GM21447 (cell line): ENCODE data around the gene ARSB.
"Not testable (repeated sequence)": the region's sequence is repeated elsewhere in the genome, so short reads cannot be mapped to it uniquely, and the experiment has no call there.

ENCODE experiments used
- ATAC-seq: cut with Tn5 transposase; IDR thresholded peaks from one replicate; pipeline ENCODE4 v1.9.1; 2021; ENCODE audit not compliant: unreplicated experiment

Gene ARSB

DNA sequence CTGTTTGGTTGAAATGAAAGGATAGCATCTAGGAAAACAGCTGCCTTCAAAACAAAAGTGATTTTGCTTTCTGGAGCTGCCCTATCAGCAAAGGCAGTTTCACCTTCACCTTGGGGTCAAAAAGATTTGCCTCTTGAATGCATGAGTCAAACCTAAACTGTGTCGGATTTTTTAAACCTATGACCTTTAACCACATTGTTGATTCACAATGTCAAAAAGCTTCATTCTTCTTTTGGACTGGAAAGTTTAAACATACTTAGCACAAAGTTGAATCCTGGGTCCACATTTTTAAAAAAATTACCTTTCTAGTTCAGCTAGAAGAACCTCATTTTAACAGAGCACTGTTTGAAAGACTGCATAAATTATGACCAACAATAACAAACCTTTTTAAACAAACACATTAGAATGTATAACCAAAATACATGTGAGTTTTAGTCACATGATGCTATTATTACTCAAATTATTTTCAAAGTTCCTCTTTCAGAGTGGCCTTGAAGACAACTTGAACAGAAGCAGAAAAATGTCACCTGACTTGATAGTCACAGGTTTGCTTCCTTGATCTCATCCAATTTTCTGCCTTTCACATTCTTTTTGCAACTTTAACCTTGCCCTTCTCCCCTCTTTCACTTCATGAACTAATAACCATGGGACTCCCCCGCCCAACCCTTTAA, 226.8 kb downstream of the ARSB start:
- ATAC-seq: peak; percentile 65

DNA sequence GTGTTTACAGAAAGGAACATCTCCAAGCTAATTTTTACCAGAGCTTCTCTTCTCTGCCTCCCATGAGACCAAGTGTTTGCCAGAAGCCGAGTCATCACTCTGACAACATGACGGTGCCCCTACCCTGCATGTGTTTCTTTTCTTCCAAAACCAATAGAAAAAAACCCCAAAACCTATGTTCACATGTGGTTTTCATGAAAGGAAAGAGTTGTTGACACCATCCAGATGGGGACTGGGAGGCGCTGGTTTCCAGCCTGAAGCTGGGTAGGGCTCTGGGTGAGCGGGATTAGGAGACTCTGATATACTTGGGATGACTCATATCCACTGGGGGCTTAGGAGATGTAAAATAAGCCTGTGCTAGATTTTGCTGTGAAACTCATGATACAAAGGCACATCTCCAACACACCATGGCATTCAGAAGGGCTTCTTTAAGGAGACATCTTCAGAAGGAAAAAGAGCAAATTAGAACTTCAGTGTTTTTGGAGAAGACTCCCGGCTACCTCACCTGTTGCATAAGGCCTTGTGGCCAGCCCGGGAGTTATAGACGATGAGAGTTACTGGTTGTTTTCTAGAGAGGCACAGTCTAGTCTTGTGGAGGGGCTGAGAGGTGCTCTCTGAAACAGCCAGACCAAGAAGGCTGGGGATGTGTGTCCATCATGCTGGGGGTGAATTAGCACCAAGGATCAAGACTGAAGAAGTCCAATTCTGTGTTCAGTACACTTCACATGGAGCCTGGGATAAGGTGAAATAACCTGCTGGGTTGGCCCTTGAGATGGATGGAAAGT, 227.6 kb downstream of the ARSB start:
- ATAC-seq: peak; percentile 42

DNA sequence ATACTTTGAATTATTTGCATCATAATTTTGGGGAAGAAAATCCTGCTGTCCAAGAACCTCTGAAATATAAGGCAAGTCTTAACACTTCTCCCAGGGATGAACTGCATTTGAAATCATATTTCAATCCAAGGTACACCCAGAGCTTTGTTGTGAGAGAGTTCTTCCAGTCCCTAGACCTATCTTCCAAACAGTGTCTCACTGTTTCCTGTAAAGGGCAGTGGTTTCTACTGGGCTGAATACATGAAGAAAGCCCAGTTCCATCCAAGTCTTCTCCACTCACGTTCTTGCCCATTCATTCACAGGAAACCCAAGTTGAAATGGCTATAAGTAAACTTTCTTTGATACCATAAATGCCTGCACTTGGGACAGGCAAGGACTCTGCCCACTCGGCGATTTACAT, 228.3 kb downstream of the ARSB start:
- ATAC-seq: peak; percentile 7

DNA sequence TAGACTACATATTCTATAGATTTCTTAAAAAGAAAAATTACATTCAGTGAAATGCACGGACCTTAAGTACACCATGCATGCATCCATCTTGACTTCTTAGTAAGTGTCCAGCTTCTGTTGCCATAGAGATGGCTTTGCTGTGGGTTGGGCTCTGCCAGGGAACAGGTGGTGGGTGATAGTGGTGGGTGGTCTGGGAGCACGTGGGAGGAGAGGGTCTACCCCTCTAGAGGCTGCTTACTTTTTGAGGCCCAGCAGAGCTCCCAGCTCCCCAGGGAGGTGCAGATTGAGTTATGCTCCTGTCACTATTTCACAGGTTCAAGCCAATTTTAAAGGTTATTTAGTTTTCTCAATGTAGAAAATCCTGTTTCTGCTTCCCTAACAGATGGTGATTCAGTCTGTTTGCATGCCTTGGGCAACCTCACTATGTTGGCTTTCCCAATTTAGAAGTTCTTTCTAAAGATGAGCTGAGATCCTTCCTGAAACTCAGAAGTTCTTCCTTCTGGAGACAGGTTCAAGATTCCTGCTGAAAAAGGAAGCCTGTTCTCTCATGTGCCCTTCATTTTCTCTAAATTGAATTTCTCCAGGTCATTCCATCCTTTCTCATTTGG, 229.2 kb downstream of the ARSB start:
- no peak for ATAC-seq

DNA sequence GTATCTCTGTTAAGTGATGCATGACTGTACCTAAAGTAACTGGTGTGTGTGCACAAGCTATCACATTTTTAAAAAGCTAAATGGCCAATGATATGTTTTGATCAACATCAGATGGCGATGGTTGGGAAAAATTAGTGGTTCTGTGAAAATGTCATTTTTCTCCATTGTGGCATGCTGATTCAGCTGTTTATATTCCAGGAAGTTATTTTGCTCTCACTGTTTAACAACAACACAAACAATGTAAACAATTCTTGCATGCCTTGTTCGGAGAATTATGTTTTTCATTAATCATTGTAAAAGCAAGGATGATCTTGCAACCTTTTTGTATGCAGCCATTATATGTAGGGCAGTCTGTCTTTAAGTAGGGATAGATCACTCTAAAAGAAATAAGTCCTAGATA, 230.5 kb downstream of the ARSB start:
- ATAC-seq: no peak

DNA sequence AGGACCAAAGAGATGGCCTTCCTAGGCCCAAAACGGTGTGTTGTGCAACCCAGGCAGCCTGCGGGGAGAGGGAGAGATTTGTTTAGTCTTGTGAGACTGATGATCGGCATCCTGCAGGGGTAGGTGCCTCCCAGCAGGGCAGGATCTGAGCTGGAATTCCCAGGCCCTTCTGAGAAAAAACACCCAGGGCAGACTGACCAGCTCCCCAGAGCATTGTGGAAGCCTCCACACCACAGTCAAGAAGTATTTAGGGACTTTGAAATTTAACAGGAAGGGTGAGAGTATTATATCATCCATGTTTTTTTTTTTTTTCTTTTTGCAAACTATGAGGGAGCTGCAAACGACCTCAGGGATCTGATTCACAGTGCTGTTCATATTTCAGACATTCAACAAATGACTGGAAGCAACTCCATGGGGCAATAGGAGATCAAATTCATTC, 232.0 kb downstream of the ARSB start:
- ATAC-seq: no peak

DNA sequence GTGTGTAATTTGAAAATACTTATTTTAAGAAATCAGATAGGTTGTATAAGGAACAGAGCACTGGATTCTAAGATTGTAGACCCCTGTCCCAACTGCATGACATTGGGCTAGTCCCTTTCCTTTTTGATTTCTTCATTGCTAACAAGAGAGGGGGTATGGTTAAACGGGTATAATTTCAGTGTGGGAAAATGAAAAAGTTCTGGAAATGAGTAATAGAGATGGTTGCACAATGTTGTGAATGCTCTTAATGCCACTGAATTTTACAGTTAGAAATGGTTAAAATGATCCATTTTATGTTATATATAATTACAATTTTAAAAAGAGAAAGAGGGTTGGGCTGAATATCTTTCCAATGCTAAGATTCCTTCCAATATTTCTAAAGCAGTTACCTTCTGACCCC, 233.2 kb downstream of the ARSB start:
- no peak for ATAC-seq

DNA sequence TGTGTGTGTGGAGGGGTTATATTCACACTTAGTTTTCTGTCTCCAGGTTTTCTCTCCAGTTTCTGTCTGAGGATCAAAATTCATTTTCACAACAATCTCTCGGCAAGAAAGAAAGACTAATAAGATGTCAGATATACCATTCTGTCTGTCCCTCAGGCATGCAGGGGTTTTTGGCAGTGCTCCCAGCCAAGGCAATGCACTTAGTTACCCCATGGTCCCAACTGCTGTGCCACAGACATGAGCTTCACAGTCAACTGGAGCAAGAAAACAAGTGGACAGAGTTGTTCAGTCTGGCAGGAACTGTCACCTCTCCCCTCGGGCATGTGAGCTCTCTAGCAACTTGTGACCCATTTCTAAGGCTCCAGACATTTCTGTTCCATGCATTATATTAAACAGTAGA, 234.8 kb downstream of the ARSB start:
- ATAC-seq: no peak

DNA sequence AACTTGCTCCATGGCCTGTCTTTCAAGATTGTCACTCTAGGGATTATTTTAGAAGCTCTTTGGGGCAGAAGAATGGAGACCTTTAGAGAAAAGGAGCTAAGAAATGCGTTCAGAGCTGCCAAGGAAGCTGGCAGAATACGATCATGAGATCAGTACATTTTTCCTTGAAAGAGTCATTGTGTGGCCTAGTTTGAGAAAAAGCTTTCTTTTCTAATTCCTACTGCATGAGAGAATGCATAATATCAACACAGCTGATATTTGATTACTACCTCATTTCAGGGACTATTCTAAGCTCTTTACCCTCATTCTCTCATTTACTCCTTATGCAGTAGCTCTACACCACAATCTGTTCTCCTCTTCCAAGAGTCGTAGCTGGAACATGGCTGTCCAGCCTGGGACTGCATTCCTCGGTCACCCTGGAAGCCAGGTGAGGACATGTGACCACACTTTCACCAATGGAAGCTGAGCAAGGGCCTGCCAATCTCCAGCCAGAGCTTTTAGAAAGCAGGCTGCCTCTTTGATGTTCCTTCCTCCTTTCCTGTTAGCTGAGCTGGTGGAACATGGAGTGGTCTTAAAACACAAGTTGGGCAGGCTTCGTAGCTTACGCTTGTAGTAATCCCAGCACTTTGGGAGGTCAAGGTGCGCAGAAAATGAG, 237.3 kb downstream of the ARSB start:
- no peak for ATAC-seq

DNA sequence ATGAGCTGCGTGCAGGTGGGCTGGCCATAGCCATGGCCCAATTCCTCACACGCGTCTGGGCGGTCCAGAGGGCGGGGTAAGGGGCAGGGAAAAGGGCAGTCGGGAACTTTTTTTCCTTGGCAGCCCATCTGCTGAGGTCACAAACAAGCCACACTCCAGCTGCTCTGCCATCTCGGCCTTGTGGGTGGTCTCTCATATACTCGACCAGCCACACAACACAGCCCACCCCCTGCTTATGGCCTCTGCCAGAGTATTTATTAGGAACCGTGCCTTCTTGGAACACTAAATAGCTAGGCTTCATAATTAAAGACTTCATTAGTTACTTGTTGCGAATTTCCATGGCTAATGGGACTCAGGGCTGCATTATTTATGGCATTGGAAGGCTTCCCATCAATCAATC, 238.1 kb downstream of the ARSB start:
- no peak for ATAC-seq

DNA sequence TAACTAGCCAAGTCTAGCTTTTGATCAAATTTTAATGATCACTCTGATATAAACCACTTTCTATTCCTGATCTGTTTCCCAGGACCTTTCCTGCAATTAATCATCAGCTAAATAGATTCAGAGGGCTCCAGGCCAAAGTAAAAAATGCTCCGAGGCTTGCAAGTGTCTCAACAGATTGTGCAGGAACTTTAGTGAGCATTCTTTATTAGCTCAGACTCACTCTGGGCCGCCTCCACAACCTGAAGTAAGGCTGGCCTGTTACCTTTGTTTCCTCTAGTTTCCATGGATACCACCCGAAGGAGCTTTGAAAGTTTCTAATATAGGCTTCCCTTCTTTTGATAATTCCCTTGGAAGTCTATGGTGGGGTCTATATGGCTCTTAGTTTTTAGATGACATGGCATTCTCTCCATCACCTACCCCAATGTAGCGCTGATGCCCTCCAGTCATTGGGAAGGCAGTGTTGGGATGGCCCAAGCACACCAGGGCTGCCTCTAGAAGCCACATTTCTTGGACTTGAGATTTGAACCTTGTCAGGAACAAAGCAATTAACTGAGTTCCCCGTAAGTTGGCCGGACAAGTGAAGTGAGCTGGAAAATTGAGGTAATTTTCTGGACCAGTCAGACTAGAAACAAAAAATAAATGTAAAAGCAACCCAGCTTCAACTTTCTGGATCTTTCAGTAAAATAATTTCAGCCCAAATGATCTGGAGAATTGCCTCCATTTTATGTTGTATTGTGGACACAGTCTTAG, 238.9 kb downstream of the ARSB start:
- no peak for ATAC-seq

DNA sequence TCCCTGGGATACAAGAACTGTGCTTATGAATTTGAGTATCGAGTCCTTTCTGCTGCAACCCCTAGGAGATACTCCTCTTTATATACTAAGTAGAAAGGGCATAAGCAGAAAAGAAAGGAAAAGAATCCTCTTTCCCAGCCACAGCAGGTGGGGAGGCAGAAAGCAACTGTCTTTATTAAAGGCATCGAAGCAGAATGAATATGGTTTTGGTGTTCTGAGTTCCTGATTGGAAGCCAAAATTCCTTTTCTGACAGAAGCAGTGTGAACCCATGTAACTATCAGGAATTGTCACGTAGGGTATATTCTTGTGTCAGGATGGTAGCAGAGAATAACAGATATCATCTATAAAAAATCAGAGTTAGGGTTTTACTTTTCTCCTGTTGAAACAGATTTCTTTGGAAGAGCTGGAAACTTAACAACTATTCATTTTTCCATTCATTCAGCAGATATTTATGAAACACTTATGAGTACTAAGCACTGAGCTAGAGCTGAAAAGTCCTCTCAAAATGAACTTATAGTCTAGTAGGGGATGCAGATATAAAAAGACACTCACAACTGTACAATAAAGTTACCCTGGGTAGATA, 240.1 kb downstream of the ARSB start:
- ATAC-seq: no peak

DNA sequence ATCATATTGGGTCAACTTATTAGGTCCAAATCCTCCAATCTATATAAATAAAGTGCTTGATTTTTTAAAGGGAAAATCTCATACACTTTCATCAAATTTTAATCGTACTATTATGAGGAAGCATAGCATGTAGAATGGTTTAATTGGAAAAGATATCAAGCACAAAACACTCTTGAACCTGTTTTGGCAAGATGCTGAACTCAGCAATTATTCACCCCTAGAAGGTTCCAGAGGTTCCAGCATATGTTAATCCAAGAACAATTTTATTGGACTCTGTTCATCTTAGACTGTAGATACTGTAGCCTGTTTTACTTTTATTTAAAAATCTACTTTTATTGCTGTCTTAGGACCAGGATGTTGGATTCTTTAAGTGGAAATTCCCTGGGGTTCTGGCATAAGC, 244.1 kb downstream of the ARSB start:
- ATAC-seq: no peak

DNA sequence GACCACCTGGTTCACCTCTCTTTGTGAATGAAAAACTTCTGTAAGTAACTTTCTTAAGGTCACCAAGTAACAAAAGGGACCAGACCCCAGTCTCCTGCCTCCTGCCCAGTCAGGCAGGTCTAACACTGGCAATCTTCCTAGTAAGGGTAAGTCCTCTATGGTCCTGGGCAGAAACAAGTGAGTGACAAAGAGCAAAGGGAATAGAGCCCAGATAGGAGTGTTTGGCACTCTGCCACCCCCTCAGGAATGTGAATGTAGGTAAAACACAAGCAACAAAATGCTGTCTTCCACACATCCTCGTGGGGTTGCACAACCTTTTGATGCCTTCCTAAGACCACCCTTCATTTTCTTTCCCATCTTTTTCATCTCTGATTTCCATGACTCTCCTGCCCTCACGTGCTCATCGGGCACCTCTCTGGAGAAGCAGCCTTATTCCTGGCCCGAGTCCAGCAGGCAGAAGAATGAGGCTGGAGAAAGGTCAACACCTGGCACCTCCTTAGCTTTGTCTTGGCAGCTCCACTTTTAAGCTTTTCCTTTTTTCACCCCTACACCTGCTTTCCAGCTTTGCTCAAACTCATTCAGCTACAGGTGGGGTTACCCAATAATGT, 246.3 kb downstream of the ARSB start:
- no peak for ATAC-seq

DNA sequence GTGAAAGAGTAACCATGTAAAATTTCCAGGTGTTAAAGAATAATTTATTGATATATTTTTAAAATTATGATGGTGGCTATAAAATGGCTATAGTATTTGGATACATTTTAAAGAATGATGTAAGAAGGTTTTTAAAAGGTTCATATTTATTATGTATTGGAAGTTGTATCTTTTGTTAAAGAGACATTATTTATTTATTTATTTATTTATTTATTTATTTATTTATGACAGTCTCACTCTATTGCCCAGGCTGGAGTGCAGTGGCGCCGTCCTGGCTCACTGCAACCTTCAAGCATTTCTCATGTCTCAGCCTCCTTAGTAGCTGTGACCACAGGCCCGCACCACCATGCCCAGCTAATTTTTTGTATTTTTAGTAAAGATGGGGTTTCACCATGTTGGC, 247.0 kb downstream of the ARSB start:
- ATAC-seq: no peak

DNA sequence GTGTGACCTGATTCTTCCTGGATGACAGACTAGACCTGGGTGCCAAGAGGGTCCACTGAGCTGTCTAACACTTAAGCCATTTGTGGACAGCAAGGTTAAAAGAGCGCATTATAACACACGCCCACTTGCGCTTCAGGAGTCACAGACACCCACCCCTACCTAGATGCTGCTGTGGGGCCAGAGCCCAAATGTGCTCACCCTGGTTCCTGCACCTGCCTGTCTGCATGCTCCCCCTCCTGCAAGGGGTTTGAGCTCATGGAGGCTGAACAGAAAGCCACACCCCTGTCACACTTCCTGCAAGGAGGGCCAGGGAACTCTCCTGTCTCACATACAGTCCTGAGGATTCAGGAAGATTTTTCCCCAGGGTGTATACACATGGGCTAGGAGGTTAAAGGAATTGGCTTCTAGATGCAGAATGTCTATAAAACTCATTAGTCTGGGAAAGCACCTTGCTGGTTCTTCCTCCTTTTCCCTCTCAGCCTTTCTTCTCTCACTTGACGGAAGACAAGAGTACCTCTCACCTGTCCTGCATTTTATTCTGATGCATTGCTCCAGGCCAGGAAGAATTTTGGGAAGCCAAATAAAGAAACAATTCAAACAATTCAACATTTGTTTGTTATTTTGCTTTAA, 249.2 kb downstream of the ARSB start:
- no peak for ATAC-seq

DNA sequence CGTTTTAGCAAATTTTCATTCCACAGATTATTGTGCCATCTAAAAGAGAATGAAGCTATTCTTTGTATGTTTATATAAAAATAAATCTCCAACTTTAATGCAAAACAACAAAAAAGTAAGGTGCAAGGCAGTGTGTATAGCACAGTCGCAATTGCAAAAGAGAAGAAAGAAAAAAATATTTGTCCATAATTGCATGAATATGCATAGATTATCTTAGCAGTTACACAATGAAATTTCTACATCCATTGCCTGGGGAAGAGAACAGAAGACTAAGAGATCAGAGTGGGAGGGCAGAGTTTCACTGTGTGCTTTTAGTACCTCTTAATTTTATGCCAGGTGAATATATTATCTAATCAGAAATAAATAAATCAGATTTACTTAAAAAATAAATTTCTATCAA, 250.2 kb downstream of the ARSB start:
- ATAC-seq: no peak

DNA sequence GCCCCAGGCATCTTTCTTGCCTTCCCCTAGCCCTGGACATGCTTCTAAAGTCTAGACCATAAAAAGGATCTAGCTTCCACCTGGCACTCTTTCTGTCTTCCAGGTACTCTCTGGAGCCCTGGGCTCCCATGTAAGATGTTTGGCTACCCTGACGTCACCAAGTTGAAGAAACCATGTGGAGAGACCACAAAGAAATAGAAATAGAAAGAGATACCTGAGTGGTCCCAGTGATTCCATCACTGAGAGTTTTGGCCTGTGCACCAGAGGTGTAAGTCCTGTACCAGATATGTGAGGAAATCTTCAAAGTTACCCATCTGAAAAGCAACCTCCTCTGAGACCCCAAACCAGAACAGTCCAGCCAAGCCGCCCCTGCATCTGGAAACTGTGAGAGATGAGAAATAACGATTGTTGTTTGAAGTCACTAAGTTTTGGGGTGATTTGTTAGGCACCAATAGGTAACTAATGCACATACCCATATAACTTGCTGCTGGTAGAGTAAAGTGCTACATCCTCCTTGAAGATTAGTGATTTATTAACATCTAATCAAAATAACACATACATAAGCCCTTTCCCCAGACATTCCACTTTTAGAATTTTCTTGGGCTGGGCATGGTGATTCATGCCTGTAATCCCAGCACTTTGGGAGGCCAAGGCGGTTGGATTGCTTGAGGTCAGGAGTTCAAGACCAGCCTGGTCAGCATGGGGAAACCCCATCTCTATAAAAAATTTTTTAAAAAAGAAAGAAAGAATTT, 250.8 kb downstream of the ARSB start:
- ATAC-seq: no peak

DNA sequence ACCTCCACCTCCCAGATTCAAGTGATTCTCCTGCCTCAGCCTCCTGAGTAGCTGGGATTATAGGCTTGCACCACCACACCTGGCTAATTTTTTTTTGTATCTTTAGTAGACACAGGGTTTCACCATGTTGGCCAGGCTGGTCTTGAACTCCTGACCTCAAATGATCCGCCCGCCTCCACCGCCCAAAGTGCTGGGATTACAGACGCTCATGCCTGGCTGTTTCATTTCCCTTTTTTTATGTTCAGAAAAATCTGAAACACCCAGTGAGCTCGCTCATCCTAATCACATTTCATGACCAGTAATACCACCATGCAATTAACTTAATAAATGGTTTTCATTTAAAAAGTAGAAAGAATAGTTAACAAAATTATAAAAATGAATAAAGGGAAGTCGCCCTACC, 252.4 kb downstream of the ARSB start:
- not testable (repeated sequence) for ATAC-seq
